Measurements from ENCODE around the gene ATP1B3.
"Not testable (repeated sequence)": the region's sequence is repeated elsewhere in the genome, so short reads cannot be mapped to it uniquely, and the experiment has no call there.

ATP1B3 gene

GRCh38 chr3:141860766-141861513 is 15.5 kb upstream of the ATP1B3 start:
- no peak for DNase-seq (ENCODE audit: low spot score)

GRCh38 chr3:141862279-141862816 is 14.1 kb upstream of the ATP1B3 start:
- DNase-seq (ENCODE audit: low spot score), result no peak

GRCh38 chr3:141863491-141863890 is 13.0 kb upstream of the ATP1B3 start:
- no peak for DNase-seq (ENCODE audit: low spot score)

GRCh38 chr3:141864281-141864970 is 12.0 kb upstream of the ATP1B3 start:
- DNase-seq (ENCODE audit: low spot score), result no peak

GRCh38 chr3:141865101-141865500 is 11.3 kb upstream of the ATP1B3 start:
- DNase-seq (ENCODE audit: low spot score), result no peak

GRCh38 chr3:141870091-141870687 is 6.3 kb upstream of the ATP1B3 start:
- DNase-seq (ENCODE audit: low spot score), result no peak

- peak; percentile 87 for DNase-seq (ENCODE audit: low spot score)
Observed at GRCh38 chr3:141875374-141875892, 1.0 kb upstream of the ATP1B3 start.

- no peak for DNase-seq (ENCODE audit: low spot score)
Observed at GRCh38 chr3:141875893-141876380, 506 bp upstream of the ATP1B3 start.

GRCh38 chr3:141876891-141877621 is 613 bp downstream of the ATP1B3 start:
- DNase-seq (ENCODE audit: low spot score), result no peak

GRCh38 chr3:141877911-141878310 is 1.5 kb downstream of the ATP1B3 start:
- no peak for DNase-seq (ENCODE audit: low spot score)

GRCh38 chr3:141878326-141878725 is 1.9 kb downstream of the ATP1B3 start:
- DNase-seq (ENCODE audit: low spot score), result no peak

GRCh38 chr3:141878817-141879216 is 2.4 kb downstream of the ATP1B3 start:
- DNase-seq (ENCODE audit: low spot score), result no peak

- DNase-seq (ENCODE audit: low spot score), result no peak
Observed at GRCh38 chr3:141881702-141882101, 5.3 kb downstream of the ATP1B3 start.

GRCh38 chr3:141887051-141887450 is 10.6 kb downstream of the ATP1B3 start:
- DNase-seq (ENCODE audit: low spot score), result no peak

GRCh38 chr3:141888548-141888947 is 12.1 kb downstream of the ATP1B3 start:
- DNase-seq (ENCODE audit: low spot score), result not testable (repeated sequence)

GRCh38 chr3:141894524-141895176 is 18.2 kb downstream of the ATP1B3 start:
- no peak for DNase-seq (ENCODE audit: low spot score)

- no peak for DNase-seq (ENCODE audit: low spot score)
Observed at GRCh38 chr3:141895731-141896130, 19.3 kb downstream of the ATP1B3 start.

GRCh38 chr3:141898908-141899307 is 22.5 kb downstream of the ATP1B3 start:
- DNase-seq (ENCODE audit: low spot score), result no peak

GRCh38 chr3:141900343-141900742 is 23.9 kb downstream of the ATP1B3 start:
- DNase-seq (ENCODE audit: low spot score), result no peak

- no peak for DNase-seq (ENCODE audit: low spot score)
Observed at GRCh38 chr3:141901914-141902313, 25.5 kb downstream of the ATP1B3 start.

- no peak for DNase-seq (ENCODE audit: low spot score)
Observed at GRCh38 chr3:141904203-141904602, 27.8 kb downstream of the ATP1B3 start.

Data from COLO829 (cell line).